GM19467 (cell line): ENCODE data around the gene KDM2B.
A peak's percentile ranks its signal among the peaks of the same experiment; 100 is the strongest.

Experiments used
- ATAC-seq: cut with Tn5 transposase; IDR thresholded peaks from one replicate; pipeline ENCODE4 v1.9.1; 2021; ENCODE audit warnings: mild to moderate bottlenecking, moderate library complexity; ENCODE audit not compliant: unreplicated experiment

Gene KDM2B

GRCh38 chr12:121580959-121581685 is at the start of gene KDM2B:
Gene KDM2B (minus strand): TSS chr12:121581023. CDS start chr12:121580911, 112 bp downstream.
- no peak for ATAC-seq

DNA sequence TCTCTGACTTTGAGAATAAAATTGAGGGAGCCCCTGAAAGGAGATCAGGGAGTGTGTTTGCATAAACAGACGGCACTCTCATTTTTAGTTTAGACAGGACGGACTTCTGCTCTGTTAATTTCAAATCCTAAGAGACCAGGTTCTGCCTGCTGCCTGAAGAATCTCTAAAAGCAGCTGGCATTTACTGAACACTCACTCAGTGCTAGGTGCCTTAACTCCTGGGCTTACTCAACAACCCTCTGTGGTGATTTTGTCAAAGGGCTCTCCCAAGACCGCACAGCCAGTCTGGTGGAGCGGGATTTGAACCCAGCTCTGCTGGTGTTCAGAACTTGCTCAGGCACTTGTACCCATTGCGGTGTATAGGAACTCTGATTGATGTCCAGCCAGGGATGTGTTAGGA is 47.7 kb upstream of the KDM2B start:
- no peak for ATAC-seq

DNA sequence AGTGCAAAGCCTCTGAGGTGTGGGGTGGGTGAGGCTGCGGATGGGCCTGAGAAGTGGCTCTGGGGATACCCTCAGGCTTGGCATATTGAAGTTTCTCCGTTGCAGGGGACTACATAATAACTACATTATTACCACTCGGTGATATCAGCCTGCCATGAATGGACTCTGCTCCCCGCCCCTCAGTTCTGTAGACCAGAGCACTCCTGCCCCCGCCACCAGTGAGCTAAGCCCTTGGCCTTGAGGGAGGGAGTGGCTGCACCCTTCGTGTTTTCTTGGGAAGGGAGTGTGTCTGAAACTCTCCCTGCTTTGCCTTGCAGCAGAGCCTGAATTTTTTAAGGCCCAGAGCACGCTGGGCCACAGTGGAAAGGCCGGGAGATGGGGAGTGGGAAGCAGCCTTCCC is 47.2 kb upstream of the KDM2B start:
- ATAC-seq: no peak

- ATAC-seq: peak; percentile 25
Observed at GRCh38 chr12:121626853-121627640, 46.2 kb upstream of the KDM2B start.

GRCh38 chr12:121626087-121626852 is 45.4 kb upstream of the KDM2B start, which contains the start of gene ORAI1:
Gene ORAI1 (plus strand): TSS chr12:121626530.
- peak; percentile 59 for ATAC-seq

DNA sequence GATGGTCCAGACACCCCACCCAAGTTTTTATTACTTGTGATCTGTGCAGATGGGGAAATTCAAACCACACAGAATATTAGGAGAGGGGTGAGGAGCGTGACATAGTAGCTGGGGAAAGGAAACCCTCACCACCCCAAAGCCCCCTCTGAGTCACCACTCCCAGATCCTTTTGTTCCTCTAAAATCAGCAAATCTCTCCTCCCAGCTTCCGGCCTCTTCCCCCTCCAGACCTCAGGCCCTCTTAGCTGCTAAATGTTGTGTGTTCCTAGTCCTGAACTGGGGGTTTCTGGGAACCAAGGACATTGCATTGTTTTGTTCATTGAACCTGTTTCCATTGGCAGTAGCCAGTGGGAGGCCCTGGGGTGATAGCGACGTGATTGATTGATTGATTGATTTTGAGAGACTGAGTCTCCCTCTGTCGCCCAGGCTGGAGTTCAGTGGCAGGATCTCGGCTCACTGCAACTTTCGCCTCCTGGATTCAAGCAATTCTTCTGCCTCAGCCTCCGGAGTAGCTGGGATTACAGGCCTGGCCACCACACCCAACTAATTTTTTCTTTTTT is 39.6 kb upstream of the KDM2B start:
- ATAC-seq: no peak

DNA sequence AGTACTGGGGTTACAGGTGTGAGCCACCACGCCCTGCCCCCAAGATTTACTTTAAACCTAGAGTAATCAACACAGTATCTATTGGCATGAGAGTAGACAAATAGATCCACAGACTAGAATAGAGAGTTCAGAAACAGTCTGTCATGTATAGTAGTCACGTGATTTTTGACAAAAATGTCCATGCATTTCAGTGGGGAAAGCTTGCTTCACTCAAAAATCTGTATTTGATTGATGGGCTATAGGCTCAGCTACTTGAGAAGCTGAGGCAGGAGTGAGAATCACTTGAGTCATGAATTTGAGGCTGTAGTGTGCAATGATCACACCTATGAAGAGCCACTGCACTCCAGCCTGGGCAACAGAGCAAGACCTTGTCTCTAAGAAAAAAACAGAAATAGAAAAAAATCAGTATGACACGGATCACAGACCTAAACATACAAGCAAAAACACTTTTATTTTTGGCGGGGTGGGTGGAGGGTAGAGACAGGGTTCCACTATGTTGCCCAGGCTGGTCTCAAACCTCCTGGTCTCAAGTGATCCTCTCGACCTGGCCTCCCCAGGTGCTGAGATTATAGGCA is 37.9 kb upstream of the KDM2B start:
- ATAC-seq: no peak

GRCh38 chr12:121614872-121615467 is 34.1 kb upstream of the KDM2B start:
- no peak for ATAC-seq

- no peak for ATAC-seq
Observed at GRCh38 chr12:121613462-121613861, 32.6 kb upstream of the KDM2B start.

DNA sequence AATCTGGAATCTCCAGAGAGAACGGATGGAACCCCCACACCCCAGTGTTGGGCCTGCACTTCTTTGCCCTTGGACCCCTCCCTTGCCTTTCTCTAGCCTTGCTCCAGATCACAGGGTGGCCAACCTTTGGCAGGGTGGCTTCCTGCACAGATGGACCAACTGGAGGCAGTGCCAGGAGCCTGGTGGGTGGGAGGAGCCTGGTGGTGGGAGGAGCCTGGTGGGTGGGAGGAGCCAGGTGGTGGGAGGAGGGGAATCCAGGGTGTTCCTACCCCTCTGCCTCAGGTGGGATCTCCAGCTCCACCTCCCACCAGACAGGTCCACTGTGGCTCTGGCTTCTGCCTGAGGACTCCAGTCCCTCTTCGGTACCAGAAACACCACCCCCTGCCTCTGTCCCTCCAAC is 30.5 kb upstream of the KDM2B start:
- ATAC-seq: no peak

DNA sequence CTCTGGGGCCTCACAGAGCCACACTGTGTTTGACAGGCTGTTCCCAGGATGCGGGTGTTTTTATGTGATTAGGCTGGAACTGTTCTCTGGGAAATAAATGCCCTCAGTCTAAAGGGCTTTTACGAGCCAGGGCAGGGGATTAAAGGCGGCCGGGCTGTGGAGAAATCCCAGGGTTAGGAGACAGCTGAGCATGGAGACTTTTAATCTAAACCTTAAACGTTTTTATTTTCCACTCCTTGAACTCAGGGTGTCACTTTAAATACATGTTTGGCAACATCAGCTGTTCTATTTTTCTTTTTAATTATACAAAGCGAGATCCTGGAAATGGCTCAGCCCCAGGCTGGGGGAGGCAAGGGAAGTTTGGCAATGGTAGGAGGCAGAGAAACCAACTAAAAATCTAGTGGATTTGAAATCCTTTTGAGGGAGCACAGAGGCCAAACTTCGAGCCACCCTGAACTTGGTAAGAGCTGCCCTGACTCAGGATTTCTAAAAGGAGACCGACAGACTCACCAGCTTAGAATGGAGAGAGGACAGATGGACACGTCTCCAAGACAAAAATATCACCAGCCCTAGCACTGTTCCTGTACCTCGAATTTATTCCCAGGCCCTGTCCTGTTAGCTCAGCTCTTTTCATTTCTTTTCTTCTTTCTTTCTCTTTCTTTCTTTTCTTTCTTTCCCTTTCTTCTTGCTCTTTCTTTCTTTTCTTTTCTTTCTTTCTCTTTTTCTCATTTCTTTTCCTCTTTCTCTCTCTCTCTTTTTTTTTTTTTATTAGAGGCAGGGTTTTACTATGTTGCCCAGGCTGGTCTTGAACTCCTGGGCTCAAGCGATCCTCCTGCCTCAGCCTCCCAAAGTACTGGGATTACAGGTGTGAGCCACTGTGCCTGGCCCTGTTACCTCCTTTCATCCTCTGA is 29.7 kb upstream of the KDM2B start:
- no peak for ATAC-seq

- ATAC-seq: no peak
Observed at GRCh38 chr12:121608301-121608700, 27.5 kb upstream of the KDM2B start.

- ATAC-seq: no peak
Observed at GRCh38 chr12:121603581-121603980, 22.8 kb upstream of the KDM2B start.

GRCh38 chr12:121602766-121603165 is 21.9 kb upstream of the KDM2B start:
- ATAC-seq: no peak

DNA sequence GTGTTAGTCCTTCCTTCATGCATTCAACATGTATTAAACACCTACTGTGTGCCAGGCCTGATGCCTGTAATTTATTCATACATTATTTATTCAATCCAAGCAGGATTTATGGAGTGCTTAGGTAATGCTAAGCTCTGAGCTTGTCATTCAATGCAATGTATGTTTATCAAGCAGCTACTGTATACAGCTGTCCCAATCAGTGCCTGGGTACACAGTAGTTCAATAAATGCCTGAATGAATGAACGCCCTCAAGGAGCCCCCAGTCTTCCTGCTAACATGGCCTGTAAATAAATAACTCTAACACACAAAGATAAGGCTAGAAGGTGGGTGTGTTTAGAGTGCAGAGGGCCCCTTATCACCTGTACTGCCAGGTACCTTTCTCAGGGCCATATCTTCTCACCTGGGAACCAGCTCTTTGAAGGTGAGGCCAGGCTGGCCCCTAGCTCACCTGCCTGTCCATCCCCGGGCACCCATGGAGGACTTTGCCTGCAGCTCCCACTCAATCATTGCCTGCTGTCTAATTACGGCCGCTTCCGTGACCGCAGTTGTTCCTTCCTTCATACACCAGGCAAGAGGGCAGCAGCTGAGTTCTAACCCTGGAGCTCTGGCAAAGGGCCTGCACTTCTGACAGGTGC is 20.0 kb upstream of the KDM2B start:
- ATAC-seq: no peak

- no peak for ATAC-seq
Observed at GRCh38 chr12:121596526-121596925, 15.7 kb upstream of the KDM2B start.

DNA sequence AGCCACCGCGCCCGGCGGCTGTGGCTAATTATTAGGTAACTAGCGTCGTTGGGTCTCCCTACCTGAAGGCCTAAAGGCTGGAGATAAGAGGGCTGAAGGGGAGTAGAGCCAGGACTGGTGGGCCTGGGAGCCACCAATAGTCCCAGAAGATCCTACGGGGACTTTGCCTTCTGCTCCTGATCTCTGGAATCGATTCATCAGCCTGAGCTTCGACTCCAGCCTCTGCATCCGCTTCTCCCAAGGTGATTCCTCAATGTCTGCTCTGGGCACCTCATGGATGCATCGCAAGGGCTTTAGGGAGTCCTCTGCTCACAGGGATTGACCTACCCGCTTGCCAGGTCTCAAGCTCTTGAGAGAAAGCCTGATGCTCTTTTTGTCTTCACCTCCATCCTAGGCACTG is 14.7 kb upstream of the KDM2B start:
- ATAC-seq: no peak

DNA sequence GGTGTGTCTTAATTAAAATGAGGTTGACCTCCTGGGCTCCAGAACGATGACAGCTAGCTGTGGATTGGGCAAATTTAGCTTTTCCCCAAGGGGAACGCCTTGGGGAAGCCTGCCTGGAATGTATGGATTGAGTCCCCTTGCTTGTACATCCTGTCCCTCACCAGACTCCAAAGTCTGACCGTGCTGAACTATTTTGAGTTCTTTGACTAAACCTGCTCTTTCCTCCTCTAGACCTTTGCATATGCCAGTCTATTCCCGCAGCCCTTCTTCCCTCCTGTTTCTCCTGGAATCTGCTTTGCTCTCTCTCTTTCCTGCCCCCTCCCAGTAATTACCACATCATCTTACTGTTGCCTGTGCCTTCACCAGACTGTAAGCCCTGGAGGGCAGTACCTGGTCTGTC is 11.5 kb upstream of the KDM2B start:
- ATAC-seq: no peak
